HG02759 (cell line): Measurements from ENCODE around the gene ODAD4.

Source experiments
- ATAC-seq: cut with Tn5 transposase; IDR thresholded peaks from one replicate; pipeline ENCODE4 v1.9.1; 2021; ENCODE audit warnings: mild to moderate bottlenecking, moderate library complexity; ENCODE audit not compliant: unreplicated experiment

Gene ODAD4

DNA sequence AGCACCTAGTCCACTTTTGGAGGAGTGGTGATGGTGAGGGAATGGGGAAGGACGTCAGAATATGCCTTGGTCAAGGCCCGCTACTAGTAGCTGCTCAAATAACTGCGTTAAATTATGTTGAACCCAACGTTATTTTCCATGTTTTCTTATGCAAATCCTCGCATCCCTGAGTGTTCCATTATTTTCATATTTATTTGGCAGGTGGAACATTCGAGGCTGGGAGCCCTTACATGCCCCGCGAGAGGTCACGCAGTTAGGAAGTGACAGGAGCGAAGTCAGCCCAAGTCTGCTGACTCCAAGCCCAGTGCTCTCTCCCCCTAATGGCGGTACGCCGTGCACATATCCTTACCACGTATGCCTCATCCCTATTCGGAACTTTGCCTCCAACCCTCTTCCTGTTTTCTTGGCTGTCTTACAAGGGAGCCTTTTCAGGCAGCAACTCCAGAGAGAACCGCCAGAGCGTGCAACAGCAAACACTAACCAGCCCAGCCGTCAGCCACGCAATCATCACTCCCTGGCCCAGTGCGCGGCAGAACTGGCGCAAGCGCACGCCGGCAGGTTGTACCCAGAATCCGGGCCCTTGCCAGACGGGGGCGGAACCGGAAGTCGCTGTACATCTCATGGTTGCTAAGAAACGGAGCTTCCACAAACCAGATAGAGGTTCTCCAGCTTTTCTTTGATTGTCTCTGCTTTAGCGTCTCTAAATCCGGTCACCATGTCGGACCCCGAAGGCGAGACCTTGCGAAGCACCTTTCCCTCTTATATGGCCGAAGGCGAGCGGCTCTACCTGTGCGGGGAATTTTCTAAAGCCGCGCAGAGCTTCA, at the start of gene ODAD4:
Gene ODAD4 (plus strand): TSS at position 609 of the 824 bp plus-strand sequence. CDS start 107 bp downstream, at position 716.
- peak; percentile 97 for ATAC-seq

DNA sequence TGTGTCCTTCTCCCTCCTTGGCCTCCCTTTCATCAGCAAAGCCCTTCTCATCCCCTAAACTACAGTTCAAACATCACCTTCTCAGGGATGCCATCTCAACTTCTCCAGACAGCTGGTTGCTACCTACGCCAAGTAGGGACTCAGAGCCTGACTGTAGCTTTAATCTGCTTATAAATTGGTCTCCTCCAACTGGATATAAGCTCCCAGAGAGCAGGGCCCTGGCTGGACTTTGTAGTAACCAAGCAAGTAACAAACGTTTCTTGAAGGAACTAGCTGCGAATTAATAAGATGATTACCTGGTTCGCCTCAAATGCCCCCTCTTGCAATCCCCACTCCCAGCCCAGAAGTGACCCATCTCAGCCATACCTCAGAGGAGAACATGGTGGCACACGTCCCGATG, 47.7 kb upstream of the ODAD4 start:
- ATAC-seq = no peak

- ATAC-seq = no peak
Measured at GRCh38 chr17:41885733-41886132, 44.7 kb upstream of the ODAD4 start.

DNA sequence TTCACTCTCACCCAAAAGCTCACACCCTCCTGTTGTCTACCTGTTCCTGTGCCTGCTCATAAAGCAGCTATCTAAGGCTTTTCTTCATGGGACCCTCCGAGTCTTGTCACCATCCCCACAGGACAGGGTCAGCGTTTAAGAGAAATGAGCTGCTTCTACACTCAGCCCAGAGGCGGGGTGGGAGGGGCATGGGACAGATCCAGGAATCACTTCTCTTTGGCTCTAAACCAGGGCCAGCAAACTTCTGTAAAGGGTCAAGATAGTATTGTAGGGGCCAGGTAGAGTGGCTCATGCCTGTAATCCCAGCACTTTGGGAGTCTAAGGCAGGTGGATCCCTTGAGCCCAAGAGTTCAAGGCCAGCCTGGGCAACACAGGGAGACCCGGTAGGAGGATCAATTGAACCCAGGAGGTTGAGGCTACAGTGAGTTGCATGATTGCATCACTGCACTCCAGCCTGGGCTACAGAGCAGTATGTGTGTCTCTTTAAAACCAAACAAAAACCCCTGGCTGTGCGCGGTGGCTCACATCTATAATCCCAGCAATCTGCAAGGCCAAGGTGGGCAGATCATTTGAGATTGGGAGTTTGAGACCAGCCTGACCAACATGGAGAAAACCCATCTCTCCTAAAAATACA, 42.0 kb upstream of the ODAD4 start:
- no peak for ATAC-seq

- no peak for ATAC-seq
Measured at GRCh38 chr17:41891135-41892020, 39.0 kb upstream of the ODAD4 start.

- ATAC-seq = no peak
Measured at GRCh38 chr17:41892021-41892376, 38.4 kb upstream of the ODAD4 start.

GRCh38 chr17:41893384-41893783, 37.0 kb upstream of the ODAD4 start:
- no peak for ATAC-seq

DNA sequence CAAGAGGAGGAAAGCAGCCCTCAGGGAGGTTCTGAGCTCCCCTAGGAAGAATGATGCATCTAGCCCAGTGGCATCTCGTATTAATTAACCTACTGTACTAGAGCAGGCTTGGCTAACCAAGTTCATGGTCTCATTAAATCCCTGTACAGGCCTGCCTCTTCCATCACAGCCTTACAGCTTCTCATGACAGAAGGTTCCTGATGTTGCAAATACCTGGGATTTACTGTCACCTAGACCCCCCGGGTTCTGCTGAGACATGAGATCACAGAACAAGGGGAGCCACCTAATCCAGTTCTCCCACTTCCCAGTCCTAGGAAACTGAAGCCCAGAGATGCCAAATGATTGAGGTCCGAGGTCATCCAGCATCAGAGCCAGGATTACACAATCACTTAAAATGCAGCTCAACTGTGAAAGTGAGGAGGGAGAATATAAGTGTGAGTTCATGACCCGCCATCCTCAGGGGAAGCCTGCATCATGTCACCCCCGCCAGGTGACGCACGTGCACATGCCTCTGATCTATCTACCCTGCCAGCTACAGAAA, 35.6 kb upstream of the ODAD4 start:
- no peak for ATAC-seq

DNA sequence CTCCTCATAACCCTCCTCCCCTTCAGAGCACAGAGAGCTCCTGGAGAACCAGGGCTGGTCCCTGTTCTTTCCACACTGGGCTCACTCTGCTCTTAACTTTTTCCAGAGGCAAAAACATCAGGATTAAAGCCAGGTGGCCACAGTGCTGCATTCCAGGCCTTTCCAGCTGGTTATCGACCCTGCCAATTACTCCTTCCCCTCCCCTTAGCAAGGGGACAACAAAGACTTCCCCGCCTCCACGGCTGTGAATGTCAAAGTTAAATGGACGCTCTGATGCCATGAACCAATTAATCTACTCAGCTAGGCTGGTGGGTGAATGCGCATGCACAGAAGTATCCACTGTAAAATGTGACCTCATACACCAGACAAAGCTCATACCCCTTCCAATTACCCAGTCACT, 34.8 kb upstream of the ODAD4 start:
- ATAC-seq = no peak

DNA sequence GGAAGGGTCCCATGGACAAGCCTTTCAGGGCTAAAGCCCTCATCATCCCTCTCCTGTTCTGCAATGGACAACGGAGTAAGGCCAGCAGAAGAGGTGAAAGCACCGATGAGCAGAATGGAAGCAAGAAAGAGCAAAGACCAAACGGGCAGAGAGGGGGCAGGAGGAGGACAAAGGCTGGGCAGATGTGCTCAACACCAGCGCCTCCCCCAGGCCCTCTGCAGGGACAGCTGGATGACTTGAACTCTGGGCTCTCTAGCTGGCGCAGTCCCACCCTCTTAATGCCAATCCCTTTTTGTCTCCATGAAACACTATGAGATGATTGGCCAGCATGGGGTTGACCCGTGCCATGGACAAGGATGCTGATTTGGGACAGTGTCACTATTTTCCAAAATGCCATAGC, 33.7 kb upstream of the ODAD4 start:
- ATAC-seq = no peak

DNA sequence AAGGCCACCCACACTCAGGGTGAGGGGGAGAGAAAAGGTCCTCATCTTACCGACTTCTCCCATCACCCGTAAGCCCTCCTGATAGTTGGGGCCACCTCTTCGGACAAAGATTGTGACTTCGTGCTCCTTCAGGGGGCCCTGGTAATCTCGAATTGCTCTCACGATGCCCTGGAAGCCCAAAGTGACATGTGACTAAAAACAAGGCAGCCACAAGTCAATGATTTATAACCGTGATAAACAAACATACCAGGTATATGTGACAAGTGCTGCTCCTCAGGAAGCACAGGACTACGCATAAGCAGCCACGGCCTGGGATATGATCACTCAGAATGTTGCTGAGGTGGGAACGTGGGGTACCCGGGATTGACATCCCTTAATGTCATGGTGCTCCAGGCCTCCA, 28.8 kb upstream of the ODAD4 start:
- no peak for ATAC-seq

DNA sequence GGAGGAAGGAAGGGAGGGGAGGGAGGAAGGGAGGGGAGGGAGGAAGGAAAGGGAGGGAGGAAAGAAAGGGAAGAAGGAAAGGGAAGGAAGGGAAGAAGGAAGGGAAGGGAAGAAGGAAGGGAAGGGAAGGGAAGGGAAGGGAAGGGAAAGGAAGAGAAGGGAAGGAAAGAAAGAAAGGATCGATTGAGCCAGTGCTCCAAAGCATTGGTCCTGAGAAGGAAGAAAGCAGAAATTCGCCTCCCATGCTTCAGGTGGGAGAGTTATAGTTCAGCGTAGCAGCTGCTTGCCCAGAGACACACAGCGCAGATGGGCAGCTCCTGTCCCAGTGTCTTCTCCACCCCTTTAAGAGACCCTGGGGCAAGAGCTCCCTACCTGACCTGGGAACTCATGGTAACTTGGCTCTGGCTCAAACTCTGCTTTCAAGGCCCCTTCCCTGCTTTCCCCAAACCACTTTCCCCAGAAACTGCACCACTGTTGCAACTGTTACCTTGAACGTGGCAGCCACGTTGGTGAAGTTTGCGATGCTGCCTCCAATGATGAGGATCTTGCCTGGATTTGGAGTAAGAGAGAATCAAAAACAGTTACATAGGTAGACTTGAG, 26.1 kb upstream of the ODAD4 start:
- no peak for ATAC-seq

- no peak for ATAC-seq
Measured at GRCh38 chr17:41905172-41905571, 25.2 kb upstream of the ODAD4 start.

DNA sequence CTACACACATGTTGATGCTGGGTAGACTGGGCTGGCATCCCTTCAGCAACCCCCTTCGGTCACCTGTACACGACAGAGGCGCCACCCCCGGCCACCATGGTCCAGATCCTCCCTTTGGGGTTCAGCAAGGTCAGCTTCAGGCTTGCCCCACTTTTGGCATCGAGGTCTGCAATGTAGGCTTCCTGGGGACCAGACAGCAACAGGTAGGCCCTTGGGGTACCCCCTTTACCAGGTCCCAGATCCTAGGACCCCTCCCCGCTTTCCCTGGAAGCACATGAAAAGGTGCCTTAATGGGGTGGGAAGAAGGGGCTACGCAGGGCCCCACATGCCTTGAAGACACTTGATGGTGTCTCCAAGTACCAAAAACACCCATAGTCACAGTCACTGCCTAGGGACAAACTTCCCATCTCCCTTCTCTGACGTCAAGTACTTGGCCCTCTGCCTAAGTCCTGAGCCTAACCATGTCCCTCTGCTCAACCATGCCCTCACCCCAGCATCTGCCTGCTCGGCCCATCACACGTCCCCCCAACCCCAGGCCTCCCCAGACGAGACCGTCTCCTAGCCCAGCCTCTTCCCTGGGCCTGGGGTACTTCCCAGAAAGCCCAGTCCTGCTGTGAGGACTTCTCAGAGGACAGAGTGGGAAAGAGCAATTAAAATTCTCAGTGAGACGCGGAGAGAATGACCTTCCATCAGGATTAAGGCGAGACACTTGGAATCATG, 23.8 kb upstream of the ODAD4 start:
- ATAC-seq = no peak

DNA sequence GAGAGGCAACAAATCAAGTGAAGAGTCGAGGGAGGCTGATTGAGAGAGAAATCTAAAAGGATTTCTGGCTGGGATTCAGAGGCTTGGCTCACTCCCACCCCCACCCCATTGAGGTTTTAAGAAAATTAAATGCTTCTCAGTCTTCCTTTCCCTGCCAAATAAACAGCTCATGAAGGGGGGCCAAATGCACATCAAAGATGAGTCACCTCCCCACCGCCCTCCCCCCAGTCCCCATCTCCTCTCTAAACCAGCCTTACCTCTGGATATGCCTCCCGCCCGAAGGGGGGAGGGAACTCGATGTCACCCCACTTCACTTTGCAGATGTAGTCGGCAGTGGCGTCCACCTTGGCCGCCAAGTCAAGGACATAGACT, 23.2 kb upstream of the ODAD4 start:
- ATAC-seq = no peak

GRCh38 chr17:41907633-41908539, 22.5 kb upstream of the ODAD4 start:
- ATAC-seq = no peak

- no peak for ATAC-seq
Measured at GRCh38 chr17:41909088-41909487, 21.3 kb upstream of the ODAD4 start.

GRCh38 chr17:41910701-41911391, 19.6 kb upstream of the ODAD4 start:
- ATAC-seq = no peak

DNA sequence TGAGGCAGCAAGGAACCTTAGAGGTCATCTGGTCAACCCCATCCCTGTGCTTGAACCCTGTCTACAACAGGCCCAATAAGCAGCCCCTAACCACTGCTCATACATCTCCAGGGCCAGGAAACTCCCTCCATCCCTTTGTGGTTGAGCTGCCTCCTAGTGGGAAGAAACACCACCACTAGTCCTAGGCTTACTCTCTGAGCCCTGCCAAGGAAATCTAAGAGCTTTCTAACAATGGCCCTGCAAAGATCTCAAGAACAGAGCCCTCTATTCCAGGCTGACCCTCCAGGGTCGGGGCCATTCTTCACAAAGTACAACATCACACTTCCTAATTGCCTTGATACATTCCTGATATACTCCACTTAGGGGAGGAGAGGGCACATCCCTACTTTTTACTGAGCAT, 17.5 kb upstream of the ODAD4 start:
- ATAC-seq = no peak
